ENCODE measurements around the gene MTFR2. TPM values are rescaled to one million over a fixed set of nuclear protein-coding genes. Genes with fewer than 3 reads are reported as not detected.

Gene MTFR2
- total and polyA plus RNA-seq, 2 donors (not counting 3 experiments of a cell fraction or from before 2014, with no cell fraction given), result 7.7 to 8.7 TPM

GRCh38 chr6:136213853-136214252 is 36.3 kb downstream of the MTFR2 start:
- DNase-seq (ENCODE audit: low read depth, low spot score), result no peak
- dilution Hi-C loops (cut with MboI; ENCODE audit: extremely low pct_ligation_motif_present, low sequenced_read_pairs), result no loop called here
- Histone ChIP-seq H3K27me3 (ENCODE audit: control insufficient read depth in 2 of 2, insufficient read depth in 2 of 2, low read length in 2 of 2) (no peaks in the 10 kb centered on the region), H3K4me1 (ENCODE audit: control insufficient read depth, extremely low read depth, insufficient read depth, low read length) (no peaks in the 10 kb centered on the region), H3K4me2 (ENCODE audit: insufficient read depth, low read length) (no peak overlapping the region), H3K36me3 (ENCODE audit: control insufficient read depth in 2 of 2, extremely low read depth in 1 of 2, insufficient read depth in 2 of 2, low read length in 2 of 2) (no peaks in the 10 kb centered on the region), H4K20me1 (replicated peaks; ENCODE audit: control insufficient read depth, extremely low read depth, insufficient read depth, low read length) (no peaks in the 10 kb centered on the region), H3K27ac (ENCODE audit: insufficient read depth, low read depth, low read length) (no peak overlapping the region), H3K79me2 (ENCODE audit: control insufficient read depth, insufficient read depth, low read length) (no peaks in the 10 kb centered on the region), H3K9me1 (replicated peaks; ENCODE audit: control insufficient read depth, extremely low read depth, insufficient read depth, low read length) (no peaks in the 10 kb centered on the region), H2AFZ (ENCODE audit: low read depth, low read length) (no peak overlapping the region), H3K9me3 (replicated peaks; ENCODE audit: control insufficient read depth, insufficient read depth, low read length) (no peaks in the 10 kb centered on the region), H3K9ac (replicated peaks; ENCODE audit: extremely low read depth, insufficient read depth, low read length) (no peak overlapping the region), H3K4me3 (replicated peaks in 1 of 3; ENCODE audit: insufficient read depth in 1 of 3, low read depth in 1 of 3, low read length in 3 of 3) (no peak overlapping the region)
- no TSS peak for BruUV-seq (replicated peaks)
- no peak for FAIRE-seq
- ChIA-PET POLR2A (no interaction called here), CTCF (interaction anchor here (0.9 to 1.0 kb wide), 2 partner anchors 13 to 304 kb away, joined by 4 read pairs; no protein-coding TSS in a partner anchor)
- intact Hi-C loops (cut with micrococcal nuclease), result no loop called here
- TF ChIP-seq JUN (IDR thresholded peaks at IDR 0.05; ENCODE audit: borderline replicate concordance, insufficient read depth, insufficient read length, low read depth) (no peak), MAX (IDR thresholded peaks at IDR 0.05; ENCODE audit: insufficient read depth, insufficient read length) (no peak), GATA2 (IDR thresholded peaks at IDR 0.05; ENCODE audit: insufficient read depth, insufficient read length, low read depth, low read length) (no peak)

- Histone ChIP-seq H3K27ac (ENCODE audit: insufficient read depth, low read depth, low read length) (no peak overlapping the region), H4K20me1 (replicated peaks; ENCODE audit: control insufficient read depth, extremely low read depth, insufficient read depth, low read length) (no peaks in the 10 kb centered on the region), H3K9ac (replicated peaks; ENCODE audit: extremely low read depth, insufficient read depth, low read length) (no peak overlapping the region), H3K79me2 (ENCODE audit: control insufficient read depth, insufficient read depth, low read length) (no peaks in the 10 kb centered on the region), H3K36me3 (ENCODE audit: control insufficient read depth in 2 of 2, extremely low read depth in 1 of 2, insufficient read depth in 2 of 2, low read length in 2 of 2) (no peaks in the 10 kb centered on the region), H2AFZ (ENCODE audit: low read depth, low read length) (no peak overlapping the region), H3K4me1 (ENCODE audit: control insufficient read depth, extremely low read depth, insufficient read depth, low read length) (no peaks in the 10 kb centered on the region), H3K27me3 (ENCODE audit: control insufficient read depth in 2 of 2, insufficient read depth in 2 of 2, low read length in 2 of 2) (no peaks in the 10 kb centered on the region), H3K4me2 (ENCODE audit: insufficient read depth, low read length) (no peak overlapping the region), H3K9me1 (replicated peaks; ENCODE audit: control insufficient read depth, extremely low read depth, insufficient read depth, low read length) (no peaks in the 10 kb centered on the region), H3K4me3 (replicated peaks in 1 of 3; ENCODE audit: insufficient read depth in 1 of 3, low read depth in 1 of 3, low read length in 3 of 3) (no peak overlapping the region), H3K9me3 (replicated peaks; ENCODE audit: control insufficient read depth, insufficient read depth, low read length) (no peaks in the 10 kb centered on the region)
- dilution Hi-C loops (cut with MboI; ENCODE audit: extremely low pct_ligation_motif_present, low sequenced_read_pairs), result no loop called here
- POLR2A ChIA-PET, result no interaction called here
- intact Hi-C loops (cut with micrococcal nuclease), result no loop called here
- no peak for DNase-seq (ENCODE audit: low read depth, low spot score)
- CTCF ChIA-PET, result interaction anchor here (0.9 to 1.0 kb wide), 2 partner anchors 12 to 303 kb away, joined by 4 read pairs; no protein-coding TSS in a partner anchor
- TF ChIP-seq EZH2 (IDR thresholded peaks at IDR 0.05; ENCODE audit: borderline replicate concordance, low read depth, low read length, severe bottlenecking) (no peak), POLR2AphosphoS5 (IDR thresholded peaks at IDR 0.05; ENCODE audit: insufficient read depth, low read depth, low read length) (no peak), MAX (IDR thresholded peaks at IDR 0.05; ENCODE audit: insufficient read depth, insufficient read length) (no peak), JUN (IDR thresholded peaks at IDR 0.05; ENCODE audit: borderline replicate concordance, insufficient read depth, insufficient read length, low read depth) (no peak), GATA2 (IDR thresholded peaks at IDR 0.05; ENCODE audit: insufficient read depth, insufficient read length, low read depth, low read length) (no peak), FOS (IDR thresholded peaks at IDR 0.05; ENCODE audit: borderline replicate concordance, insufficient read depth, low read length) (no peak), CTCF (IDR thresholded peaks at IDR 0.05; ENCODE audit: extremely low read depth in 1 of 2, insufficient read depth in 1 of 2, low read depth in 1 of 2, low read length in 2 of 2) (no peak), MYC (IDR thresholded peaks at IDR 0.05; ENCODE audit: low read depth, low read length) (no peak), POLR2A (IDR thresholded peaks at IDR 0.05; ENCODE audit: low read depth, low read length) (no peak)
- BruUV-seq (replicated peaks), result no TSS peak
- FAIRE-seq, result peak; percentile 37
Observed at GRCh38 chr6:136213012-136213539, 37.0 kb downstream of the MTFR2 start.
